GM21825 (cell line): ENCODE data around the gene APOA5.

Source experiments
- ATAC-seq: cut with Tn5 transposase; IDR thresholded peaks from one replicate; pipeline ENCODE4 v1.9.1; 2021; ENCODE audit warnings: mild to moderate bottlenecking, moderate library complexity; ENCODE audit not compliant: unreplicated experiment

The APOA5 gene

DNA sequence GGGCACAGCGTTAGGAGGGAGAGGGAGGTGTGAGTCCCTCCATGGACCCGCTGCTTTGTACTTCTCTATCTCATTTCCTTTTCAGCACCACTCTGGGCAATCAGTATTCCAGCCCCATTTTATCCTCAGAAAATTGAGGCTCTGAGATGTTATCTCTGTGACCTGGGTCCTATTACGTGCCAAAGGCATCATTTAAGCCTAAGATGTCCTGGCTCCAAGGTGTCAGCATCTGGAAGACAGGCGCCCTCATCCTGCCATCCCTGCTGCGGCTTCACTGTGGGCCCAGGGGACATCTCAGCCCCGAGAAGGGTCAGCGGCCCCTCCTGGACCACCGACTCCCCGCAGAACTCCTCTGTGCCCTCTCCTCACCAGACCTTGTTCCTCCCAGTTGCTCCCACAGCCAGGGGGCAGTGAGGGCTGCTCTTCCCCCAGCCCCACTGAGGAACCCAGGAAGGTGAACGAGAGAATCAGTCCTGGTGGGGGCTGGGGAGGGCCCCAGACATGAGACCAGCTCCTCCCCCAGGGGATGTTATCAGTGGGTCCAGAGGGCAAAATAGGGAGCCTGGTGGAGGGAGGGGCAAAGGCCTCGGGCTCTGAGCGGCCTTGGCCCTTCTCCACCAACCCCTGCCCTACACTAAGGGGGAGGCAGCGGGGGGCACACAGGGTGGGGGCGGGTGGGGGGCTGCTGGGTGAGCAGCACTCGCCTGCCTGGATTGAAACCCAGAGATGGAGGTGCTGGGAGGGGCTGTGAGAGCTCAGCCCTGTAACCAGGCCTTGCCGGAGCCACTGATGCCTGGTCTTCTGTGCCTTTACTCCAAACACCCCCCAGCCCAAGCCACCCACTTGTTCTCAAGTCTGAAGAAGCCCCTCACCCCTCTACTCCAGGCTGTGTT is 37.2 kb upstream of the APOA5 start:
- no peak for ATAC-seq

- ATAC-seq = no peak
These were observed 35.8 kb upstream of the APOA5 start for GRCh38 chr11:116827461-116827860.

GRCh38 chr11:116826751-116827431 is 35.2 kb upstream of the APOA5 start:
- ATAC-seq = no peak

- no peak for ATAC-seq
These were observed 34.4 kb upstream of the APOA5 start for GRCh38 chr11:116825854-116826750.

GRCh38 chr11:116825434-116825833 is 33.8 kb upstream of the APOA5 start:
- no peak for ATAC-seq

GRCh38 chr11:116823031-116823843 is 31.6 kb upstream of the APOA5 start, which contains the start of gene APOA4:
Gene APOA4 (minus strand): TSS chr11:116823304. CDS start chr11:116823191, 113 bp downstream.
- ATAC-seq = no peak

DNA sequence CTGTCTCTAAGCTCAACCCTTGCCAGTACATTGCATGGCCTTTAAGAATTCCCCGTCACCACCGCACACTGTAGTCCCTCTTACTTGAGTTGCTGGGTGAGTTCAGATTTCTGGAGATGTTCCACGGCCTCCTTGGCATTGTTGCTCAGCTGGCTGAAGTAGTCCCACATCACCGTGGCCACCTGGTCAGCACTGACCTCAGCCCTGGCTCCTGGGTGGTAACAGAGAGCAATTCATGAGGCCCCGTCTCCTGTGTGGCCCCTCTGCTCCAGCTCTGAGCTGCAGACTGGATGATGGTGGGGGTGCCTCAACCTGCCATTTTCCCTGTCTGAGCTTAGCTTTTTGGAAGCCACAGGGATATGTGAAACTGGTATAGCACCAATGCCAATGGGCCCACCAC is 30.9 kb upstream of the APOA5 start:
- ATAC-seq = no peak

- no peak for ATAC-seq
These were observed 29.6 kb upstream of the APOA5 start for GRCh38 chr11:116821050-116821918.

GRCh38 chr11:116819049-116819448 is 27.4 kb upstream of the APOA5 start:
- ATAC-seq = no peak

DNA sequence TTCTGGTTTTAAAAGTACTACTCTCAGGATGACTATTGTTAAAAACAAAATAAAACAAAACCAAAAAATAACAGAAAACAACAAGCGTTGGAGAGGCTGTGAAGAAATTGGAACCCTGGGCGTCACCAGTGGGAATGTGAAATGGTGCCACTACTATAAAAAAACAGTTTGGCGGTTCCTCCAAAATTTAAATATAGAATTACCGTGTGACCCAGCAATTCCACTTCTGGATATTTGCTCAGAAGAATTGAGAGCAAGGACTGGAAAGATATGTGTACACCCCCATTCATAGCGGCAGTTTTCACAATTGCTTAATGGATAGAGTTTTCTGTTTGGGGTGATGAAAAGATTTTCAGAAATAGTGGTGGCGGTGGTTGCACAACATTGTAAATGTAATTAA is 22.8 kb upstream of the APOA5 start:
- no peak for ATAC-seq

GRCh38 chr11:116813781-116814471 is 22.2 kb upstream of the APOA5 start:
- ATAC-seq = no peak

DNA sequence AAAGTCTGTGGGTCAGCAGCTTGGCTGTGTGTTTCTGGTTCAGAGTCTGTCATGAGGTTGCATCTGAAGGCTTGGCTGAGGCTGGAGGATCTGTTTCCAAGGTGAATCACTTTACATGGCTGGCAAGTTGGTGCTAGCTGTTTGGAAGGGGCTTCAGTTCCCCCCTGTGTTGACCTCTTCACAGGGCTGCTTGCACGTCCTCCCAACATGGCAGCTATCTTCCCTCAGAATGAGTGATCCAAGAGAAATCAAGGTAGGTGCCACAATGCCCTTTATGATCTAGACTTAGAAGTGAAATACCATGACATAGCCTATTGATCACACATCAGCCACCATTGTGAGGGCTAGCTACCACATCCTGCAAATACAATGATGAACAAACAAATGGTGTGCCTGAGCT is 21.5 kb upstream of the APOA5 start:
- no peak for ATAC-seq

GRCh38 chr11:116812109-116812508 is 20.4 kb upstream of the APOA5 start:
- no peak for ATAC-seq

GRCh38 chr11:116811194-116811593 is 19.5 kb upstream of the APOA5 start:
- ATAC-seq = no peak

GRCh38 chr11:116808262-116809175 is 16.8 kb upstream of the APOA5 start:
- ATAC-seq = no peak

GRCh38 chr11:116807601-116808261 is 16.1 kb upstream of the APOA5 start:
- ATAC-seq = no peak

DNA sequence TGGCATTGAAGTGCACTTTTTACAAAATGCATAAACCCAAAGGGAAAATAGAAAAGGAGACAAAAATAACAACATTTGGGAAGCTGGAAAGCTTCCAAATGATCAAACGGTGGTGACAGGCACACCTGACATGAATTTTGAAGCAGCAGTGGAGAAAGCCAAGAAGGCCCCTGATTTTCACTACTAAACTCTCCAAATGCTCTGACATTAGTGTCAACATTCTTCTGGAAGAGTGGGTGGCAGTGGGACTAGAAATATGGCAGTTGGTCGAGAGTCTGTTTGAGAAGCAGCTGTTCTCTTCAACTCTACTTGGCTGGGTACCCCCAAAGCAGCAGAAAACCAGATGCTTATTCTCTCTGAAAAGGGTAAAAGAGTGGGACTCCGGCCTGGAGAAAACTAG is 12.3 kb upstream of the APOA5 start:
- no peak for ATAC-seq
